K562 (cell line): Measurements from ENCODE around the gene ACACB. TPM values are rescaled to one million over a fixed set of nuclear protein-coding genes. Genes with fewer than 3 reads are reported as not detected.

Source experiments
- ATF7 ChIP-seq: fragments of 450-650 bp; IDR thresholded peaks from 2 replicates; pipeline ENCODE4 v1.7.1; 2014; ENCODE audit warnings: mild to moderate bottlenecking, moderate library complexity
- CEBPG ChIP-seq, 3 experiments: fragments of 200-800 bp in 1 of 3; sonication (Bioruptor generic) in 1 of 3; sonication (generic) in 1 of 3; formaldehyde crosslinking in 1 of 3; IDR thresholded peaks in 2 of 3; conservative IDR thresholded peaks in 1 of 3; 2 replicates each; pipeline versions ENCODE4 v1.6.1 to v1.8.0; 2016 to 2022; ENCODE audit warnings: missing compliant biosample characterization in 2 of 3, missing genetic modification characterization in 2 of 3, mild to moderate bottlenecking in 1 of 3, missing genetic modification reagents in 1 of 3
- ETV5 ChIP-seq: sonication (generic); formaldehyde crosslinking; IDR thresholded peaks from 2 replicates; pipeline ENCODE4 v1.4.0; 2020; ENCODE audit warnings: low read depth, mild to moderate bottlenecking, missing genetic modification reagents
- GABPB2 ChIP-seq: fragments of 250-450 bp; sonication (Bioruptor Pico); conservative IDR thresholded peaks from 2 replicates; pipeline ENCODE4 v1.5.1; 2021; ENCODE audit warnings: mild to moderate bottlenecking
- HDAC2 ChIP-seq: fragments of 450-650 bp; IDR thresholded peaks from 2 replicates; pipeline ENCODE4 v1.6.1; 2016; ENCODE audit warnings: mild to moderate bottlenecking
- POLR2H ChIP-seq: IDR thresholded peaks from 2 replicates; pipeline ENCODE4 v1.6.1; 2016; ENCODE audit warnings: missing genetic modification characterization, low read depth, mild to moderate bottlenecking, control low read depth, missing compliant biosample characterization, moderate library complexity
- YY1 ChIP-seq, 3 experiments: IDR thresholded peaks; 2 replicates each; pipeline ENCODE4 v1.6.1; 2011; ENCODE audit warnings: low read length in 2 of 3, mild to moderate bottlenecking in 2 of 3, moderate library complexity in 2 of 3, borderline replicate concordance in 1 of 3, control low read depth in 1 of 3, low read depth in 1 of 3; ENCODE audit not compliant: insufficient read depth in 3 of 3, insufficient replicate concordance in 2 of 3, control insufficient read depth in 1 of 3, insufficient read length in 1 of 3; ENCODE audit errors: extremely low read depth in 1 of 3
- ZC3H11A ChIP-seq: IDR thresholded peaks from 2 replicates; pipeline ENCODE4 v1.6.1; 2012; ENCODE audit warnings: low read depth, low read length, improper control_type of control experiment
- ZNF384 ChIP-seq: IDR thresholded peaks from 2 replicates; pipeline ENCODE4 v1.6.1; 2012; ENCODE audit warnings: low read depth, low read length, improper control_type of control experiment
- polyA plus RNA-seq, 8 experiments: library from polyadenylated mRNA; depleted of rRNA in 4 of 8; stranded (reverse) in 5 of 8; unstranded in 3 of 8; fragments of >200 nt; fragmentation: Nextera tagmentation in 2 of 8; fragmentation: Illumina TruSeq in 1 of 8; extraction: Ambion mirVana in 2 of 8; extraction: Trizol in 1 of 8; gene quantifications; 2 replicates each; pipeline versions ENCODE4 v1.2.1 to v1.2.3, GENCODE V29; 2011 to 2014; ENCODE audit warnings: inconsistent platforms in 1 of 8, missing spikeins in 1 of 8
- total RNA-seq, 7 experiments: library from RNA; depleted of rRNA in 6 of 7; stranded (reverse); fragments of >200 nt in 6 of 7; fragmentation: Illumina TruSeq in 2 of 7; extraction: Trizol in 2 of 7; gene quantifications; 2 replicates each; pipeline versions ENCODE4 v1.2.1 to v1.2.3, GENCODE V29; 2011 to 2021; ENCODE audit warnings: low replicate concordance in 1 of 7
- TF ChIP-seq, protein P1 (sequence below): fragments of 250-450 bp; sonication (Bioruptor Pico); IDR thresholded peaks from 2 replicates; pipeline ENCODE4 v1.5.0; 2020; ENCODE audit warnings: mild to moderate bottlenecking, borderline replicate concordance
- TF ChIP-seq, protein P2 (sequence below): fragments of 250-450 bp; sonication (Bioruptor Pico); IDR thresholded peaks from 2 replicates; pipeline ENCODE4 v1.4.0; 2020; ENCODE audit warnings: mild to moderate bottlenecking
- TF ChIP-seq, protein P3 (sequence below): sonication (generic); IDR thresholded peaks from 2 replicates; pipeline ENCODE4 v1.6.1; 2016
- TF ChIP-seq, protein P4 (sequence below): fragments of 450-650 bp; formaldehyde crosslinking; IDR thresholded peaks from 2 replicates; pipeline ENCODE4 v1.4.0; 2022; ENCODE audit warnings: missing genetic modification characterization
- TF ChIP-seq, protein P5 (sequence below): fragments of 450-650 bp; IDR thresholded peaks from 2 replicates; pipeline ENCODE4 v1.6.1; 2017; ENCODE audit warnings: antibody characterized with exemption, mild to moderate bottlenecking

Gene ACACB
- total and polyA plus RNA-seq, 9 of the 15 experiments (the other 6 are each of a cell fraction or from before 2014, with no cell fraction given): 0.10 to 2.5 (median 0.83) TPM

DNA sequence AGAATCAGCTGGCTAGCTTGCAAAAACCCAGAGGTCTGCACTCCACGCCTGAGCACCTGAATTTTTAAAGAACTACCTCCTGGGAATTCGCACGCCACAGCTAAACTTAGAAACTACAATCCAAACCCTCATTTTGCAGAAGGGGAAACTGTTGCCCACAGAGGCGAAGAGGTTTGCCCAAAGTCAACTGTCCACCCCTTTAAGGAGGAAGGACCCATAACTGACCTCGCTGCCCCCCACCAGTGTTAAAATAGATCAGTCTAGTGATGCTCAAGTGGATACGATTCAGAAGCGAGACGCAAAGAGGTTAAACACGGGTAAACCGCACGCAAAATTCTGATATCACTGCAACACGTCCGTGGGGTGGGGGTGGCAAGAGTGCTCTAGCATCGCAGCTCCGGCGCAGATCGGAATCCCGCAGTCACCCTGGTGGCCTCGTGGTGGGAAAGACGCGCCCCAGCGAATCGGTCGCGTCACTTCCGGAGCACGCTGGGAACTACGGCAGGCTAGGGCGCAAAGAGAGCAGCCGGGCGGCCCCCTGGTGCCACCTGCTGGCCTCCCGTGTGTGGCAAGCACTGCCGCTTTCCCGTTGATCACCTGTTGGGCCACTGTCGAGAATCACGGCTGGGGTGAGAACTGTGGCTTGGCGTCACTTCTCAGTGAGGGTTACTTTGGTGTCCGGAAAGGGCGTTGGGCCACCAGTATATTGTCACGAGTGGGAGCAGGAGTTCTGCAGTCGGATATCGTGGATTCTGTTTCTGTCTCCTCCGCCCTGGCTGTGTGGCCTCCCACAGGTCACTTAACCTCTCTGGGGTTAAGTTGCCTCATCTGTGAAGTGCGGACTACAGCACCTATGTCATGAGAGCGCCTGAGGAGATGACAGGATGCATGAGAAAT is 23.1 kb upstream of the ACACB start, which contains the start of gene ALKBH2 (continued):
- TF ChIP-seq YY1 (IDR thresholded peaks at IDR 0.05; ENCODE audit: borderline replicate concordance in 1 of 3, control insufficient read depth in 1 of 3, extremely low read depth in 1 of 3, insufficient read depth in 3 of 3, insufficient read length in 1 of 3, insufficient replicate concordance in 2 of 3, low read depth in 1 of 3, low read length in 2 of 3) (peak in 2 of 3 experiments; percentile 61), ETV5 (CRISPR knock-in tag) (peak; percentile 92), ZC3H11A (no peak), ATF7 (peak; percentile 92), POLR2H (tag) (no peak), CEBPG (CRISPR knock-in tag; IDR thresholded peaks at IDR 0.05) (no peak; the same call in 1 of the 2 replicates), CEBPG (tag; conservative IDR thresholded peaks at IDR 0.05 in 1 of 2, IDR thresholded peaks at IDR 0.05 in 1 of 2) (0 out of 4 replicates have a peak, but pooled peaks of 1 of the 2 experiments have one; percentile 20), GABPB2 (no peak), HDAC2 (peak; percentile 90), ZNF384 (0 out of 2 replicates have a peak, but pooled peaks have one; percentile 36)
- TF ChIP-seq, protein P1, sequence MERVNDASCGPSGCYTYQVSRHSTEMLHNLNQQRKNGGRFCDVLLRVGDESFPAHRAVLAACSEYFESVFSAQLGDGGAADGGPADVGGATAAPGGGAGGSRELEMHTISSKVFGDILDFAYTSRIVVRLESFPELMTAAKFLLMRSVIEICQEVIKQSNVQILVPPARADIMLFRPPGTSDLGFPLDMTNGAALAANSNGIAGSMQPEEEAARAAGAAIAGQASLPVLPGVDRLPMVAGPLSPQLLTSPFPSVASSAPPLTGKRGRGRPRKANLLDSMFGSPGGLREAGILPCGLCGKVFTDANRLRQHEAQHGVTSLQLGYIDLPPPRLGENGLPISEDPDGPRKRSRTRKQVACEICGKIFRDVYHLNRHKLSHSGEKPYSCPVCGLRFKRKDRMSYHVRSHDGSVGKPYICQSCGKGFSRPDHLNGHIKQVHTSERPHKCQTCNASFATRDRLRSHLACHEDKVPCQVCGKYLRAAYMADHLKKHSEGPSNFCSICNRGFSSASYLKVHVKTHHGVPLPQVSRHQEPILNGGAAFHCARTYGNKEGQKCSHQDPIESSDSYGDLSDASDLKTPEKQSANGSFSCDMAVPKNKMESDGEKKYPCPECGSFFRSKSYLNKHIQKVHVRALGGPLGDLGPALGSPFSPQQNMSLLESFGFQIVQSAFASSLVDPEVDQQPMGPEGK (CRISPR knock-in tag): no peak
- TF ChIP-seq, protein P2, sequence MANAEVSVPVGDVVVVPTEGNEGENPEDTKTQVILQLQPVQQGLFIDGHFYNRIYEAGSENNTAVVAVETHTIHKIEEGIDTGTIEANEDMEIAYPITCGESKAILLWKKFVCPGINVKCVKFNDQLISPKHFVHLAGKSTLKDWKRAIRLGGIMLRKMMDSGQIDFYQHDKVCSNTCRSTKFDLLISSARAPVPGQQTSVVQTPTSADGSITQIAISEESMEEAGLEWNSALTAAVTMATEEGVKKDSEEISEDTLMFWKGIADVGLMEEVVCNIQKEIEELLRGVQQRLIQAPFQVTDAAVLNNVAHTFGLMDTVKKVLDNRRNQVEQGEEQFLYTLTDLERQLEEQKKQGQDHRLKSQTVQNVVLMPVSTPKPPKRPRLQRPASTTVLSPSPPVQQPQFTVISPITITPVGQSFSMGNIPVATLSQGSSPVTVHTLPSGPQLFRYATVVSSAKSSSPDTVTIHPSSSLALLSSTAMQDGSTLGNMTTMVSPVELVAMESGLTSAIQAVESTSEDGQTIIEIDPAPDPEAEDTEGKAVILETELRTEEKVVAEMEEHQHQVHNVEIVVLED (CRISPR knock-in tag): peak; percentile 64
- TF ChIP-seq, protein P3, sequence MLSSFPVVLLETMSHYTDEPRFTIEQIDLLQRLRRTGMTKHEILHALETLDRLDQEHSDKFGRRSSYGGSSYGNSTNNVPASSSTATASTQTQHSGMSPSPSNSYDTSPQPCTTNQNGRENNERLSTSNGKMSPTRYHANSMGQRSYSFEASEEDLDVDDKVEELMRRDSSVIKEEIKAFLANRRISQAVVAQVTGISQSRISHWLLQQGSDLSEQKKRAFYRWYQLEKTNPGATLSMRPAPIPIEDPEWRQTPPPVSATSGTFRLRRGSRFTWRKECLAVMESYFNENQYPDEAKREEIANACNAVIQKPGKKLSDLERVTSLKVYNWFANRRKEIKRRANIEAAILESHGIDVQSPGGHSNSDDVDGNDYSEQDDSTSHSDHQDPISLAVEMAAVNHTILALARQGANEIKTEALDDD: no peak
- TF ChIP-seq, protein P4, sequence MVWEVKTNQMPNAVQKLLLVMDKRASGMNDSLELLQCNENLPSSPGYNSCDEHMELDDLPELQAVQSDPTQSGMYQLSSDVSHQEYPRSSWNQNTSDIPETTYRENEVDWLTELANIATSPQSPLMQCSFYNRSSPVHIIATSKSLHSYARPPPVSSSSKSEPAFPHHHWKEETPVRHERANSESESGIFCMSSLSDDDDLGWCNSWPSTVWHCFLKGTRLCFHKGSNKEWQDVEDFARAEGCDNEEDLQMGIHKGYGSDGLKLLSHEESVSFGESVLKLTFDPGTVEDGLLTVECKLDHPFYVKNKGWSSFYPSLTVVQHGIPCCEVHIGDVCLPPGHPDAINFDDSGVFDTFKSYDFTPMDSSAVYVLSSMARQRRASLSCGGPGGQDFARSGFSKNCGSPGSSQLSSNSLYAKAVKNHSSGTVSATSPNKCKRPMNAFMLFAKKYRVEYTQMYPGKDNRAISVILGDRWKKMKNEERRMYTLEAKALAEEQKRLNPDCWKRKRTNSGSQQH (CRISPR knock-in tag): no peak
- TF ChIP-seq, protein P5, sequence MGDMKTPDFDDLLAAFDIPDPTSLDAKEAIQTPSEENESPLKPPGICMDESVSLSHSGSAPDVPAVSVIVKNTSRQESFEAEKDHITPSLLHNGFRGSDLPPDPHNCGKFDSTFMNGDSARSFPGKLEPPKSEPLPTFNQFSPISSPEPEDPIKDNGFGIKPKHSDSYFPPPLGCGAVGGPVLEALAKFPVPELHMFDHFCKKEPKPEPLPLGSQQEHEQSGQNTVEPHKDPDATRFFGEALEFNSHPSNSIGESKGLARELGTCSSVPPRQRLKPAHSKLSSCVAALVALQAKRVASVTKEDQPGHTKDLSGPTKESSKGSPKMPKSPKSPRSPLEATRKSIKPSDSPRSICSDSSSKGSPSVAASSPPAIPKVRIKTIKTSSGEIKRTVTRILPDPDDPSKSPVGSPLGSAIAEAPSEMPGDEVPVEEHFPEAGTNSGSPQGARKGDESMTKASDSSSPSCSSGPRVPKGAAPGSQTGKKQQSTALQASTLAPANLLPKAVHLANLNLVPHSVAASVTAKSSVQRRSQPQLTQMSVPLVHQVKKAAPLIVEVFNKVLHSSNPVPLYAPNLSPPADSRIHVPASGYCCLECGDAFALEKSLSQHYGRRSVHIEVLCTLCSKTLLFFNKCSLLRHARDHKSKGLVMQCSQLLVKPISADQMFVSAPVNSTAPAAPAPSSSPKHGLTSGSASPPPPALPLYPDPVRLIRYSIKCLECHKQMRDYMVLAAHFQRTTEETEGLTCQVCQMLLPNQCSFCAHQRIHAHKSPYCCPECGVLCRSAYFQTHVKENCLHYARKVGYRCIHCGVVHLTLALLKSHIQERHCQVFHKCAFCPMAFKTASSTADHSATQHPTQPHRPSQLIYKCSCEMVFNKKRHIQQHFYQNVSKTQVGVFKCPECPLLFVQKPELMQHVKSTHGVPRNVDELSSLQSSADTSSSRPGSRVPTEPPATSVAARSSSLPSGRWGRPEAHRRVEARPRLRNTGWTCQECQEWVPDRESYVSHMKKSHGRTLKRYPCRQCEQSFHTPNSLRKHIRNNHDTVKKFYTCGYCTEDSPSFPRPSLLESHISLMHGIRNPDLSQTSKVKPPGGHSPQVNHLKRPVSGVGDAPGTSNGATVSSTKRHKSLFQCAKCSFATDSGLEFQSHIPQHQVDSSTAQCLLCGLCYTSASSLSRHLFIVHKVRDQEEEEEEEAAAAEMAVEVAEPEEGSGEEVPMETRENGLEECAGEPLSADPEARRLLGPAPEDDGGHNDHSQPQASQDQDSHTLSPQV: peak; percentile 94
